NB4 (cell line): ENCODE results near the gene NDUFB11.

ENCODE experiments used
- MYC ChIP-seq: IDR thresholded peaks from 2 replicates; pipeline ENCODE4 v1.6.1; 2011; ENCODE audit warnings: low read depth, low read length
- POLR2A ChIP-seq: IDR thresholded peaks from 2 replicates; pipeline ENCODE4 v1.6.1; 2011; ENCODE audit warnings: mild to moderate bottlenecking; ENCODE audit not compliant: insufficient read length; ENCODE audit errors: extremely low read depth
- TF ChIP-seq, protein P1 (sequence below): IDR thresholded peaks from one replicate; pipeline ENCODE4 v1.5.1; 2012; ENCODE audit warnings: low read depth, low read length
- TF ChIP-seq, protein P2 (sequence below): IDR thresholded peaks from 2 replicates; pipeline ENCODE4 v1.6.1; 2011; ENCODE audit warnings: low read depth, low read length

DNA sequence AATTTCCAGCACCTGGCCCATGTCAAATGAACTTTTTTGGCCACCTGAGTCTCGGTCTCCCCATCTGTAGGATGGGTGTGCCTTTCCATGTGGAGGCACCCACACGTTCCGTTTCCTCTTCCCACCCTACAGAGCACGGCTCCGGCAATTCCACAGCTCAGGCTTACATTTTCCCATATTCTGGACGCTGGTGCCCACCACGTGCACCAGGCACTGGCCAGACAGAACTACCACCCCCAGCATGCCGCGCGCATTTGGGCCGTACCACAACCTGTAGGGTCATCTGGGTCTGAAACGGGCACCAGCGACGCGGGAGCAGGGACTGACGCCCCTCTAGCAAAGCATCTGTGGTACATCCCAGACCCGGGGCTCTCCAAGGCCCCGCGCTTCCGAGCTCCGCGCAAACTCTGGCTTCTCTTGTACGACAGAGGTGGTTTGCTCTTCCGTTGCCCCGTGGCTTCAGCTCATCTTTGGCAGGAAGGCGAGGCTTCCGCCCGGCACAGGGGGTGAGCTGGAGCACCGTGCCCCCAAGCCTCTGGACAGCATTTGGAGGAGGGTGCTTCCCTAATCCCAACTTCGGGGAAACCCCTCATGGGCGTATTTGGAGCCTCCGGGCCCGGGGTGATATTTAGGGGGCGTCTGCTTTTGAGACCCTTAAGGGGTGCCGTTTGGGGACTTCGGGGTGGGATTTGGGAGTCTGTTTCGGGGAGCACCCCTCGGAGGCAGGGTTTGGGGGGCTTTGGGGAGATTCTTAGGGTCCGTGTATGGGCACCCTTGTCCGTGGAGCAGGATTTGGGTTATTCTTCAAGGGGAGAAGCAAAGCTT, 46.2 kb upstream of the NDUFB11 start:
- TF ChIP-seq, protein P1, sequence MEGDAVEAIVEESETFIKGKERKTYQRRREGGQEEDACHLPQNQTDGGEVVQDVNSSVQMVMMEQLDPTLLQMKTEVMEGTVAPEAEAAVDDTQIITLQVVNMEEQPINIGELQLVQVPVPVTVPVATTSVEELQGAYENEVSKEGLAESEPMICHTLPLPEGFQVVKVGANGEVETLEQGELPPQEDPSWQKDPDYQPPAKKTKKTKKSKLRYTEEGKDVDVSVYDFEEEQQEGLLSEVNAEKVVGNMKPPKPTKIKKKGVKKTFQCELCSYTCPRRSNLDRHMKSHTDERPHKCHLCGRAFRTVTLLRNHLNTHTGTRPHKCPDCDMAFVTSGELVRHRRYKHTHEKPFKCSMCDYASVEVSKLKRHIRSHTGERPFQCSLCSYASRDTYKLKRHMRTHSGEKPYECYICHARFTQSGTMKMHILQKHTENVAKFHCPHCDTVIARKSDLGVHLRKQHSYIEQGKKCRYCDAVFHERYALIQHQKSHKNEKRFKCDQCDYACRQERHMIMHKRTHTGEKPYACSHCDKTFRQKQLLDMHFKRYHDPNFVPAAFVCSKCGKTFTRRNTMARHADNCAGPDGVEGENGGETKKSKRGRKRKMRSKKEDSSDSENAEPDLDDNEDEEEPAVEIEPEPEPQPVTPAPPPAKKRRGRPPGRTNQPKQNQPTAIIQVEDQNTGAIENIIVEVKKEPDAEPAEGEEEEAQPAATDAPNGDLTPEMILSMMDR = no peak
- TF ChIP-seq POLR2A (peak; percentile 80), MYC (peak; percentile 98)
- TF ChIP-seq, protein P2, sequence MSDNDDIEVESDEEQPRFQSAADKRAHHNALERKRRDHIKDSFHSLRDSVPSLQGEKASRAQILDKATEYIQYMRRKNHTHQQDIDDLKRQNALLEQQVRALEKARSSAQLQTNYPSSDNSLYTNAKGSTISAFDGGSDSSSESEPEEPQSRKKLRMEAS = peak; percentile 96
